HepG2 (cell line): ENCODE results near the gene RAP1A. TPM values are rescaled to one million over a fixed set of nuclear protein-coding genes. Genes with fewer than 3 reads are reported as not detected.

Source experiments
- ATAC-seq: fragments of 200-7000 bp; cut with Tn5 transposase; 3 replicates; pipeline ENCODE4 v1.9.1; 2020; ENCODE audit warnings: mild to moderate bottlenecking, moderate library complexity
- BruUV-seq: library from RNA; stranded (reverse); fragments of 400-500 nt; replicated peaks from 2 replicates; lab custom pipeline; 2021; lab: Mats Ljungman, UMichigan
- CTCF ChIA-PET: fragments of 300-600 bp; formaldehyde crosslinking; extraction: SDS; loops from one replicate; lab custom pipeline; 2021; ENCODE audit warnings: low total read pairs, inconsistent platforms, low intra/inter-chr PET ratio; lab: Yijun Ruan, JAX
- POLR2A ChIA-PET: fragments of 350-600 bp; sonication (Branson Sonifier 250); formaldehyde crosslinking; loops from one replicate; lab custom pipeline; 2020; ENCODE audit warnings: antibody characterized with exemption, inconsistent platforms; lab: Yijun Ruan, JAX
- DNase-seq: peaks from one replicate; pipeline ENCODE4 v3.0.0-alpha.2; 2015; ENCODE audit warnings: low spot score
- FAIRE-seq: peaks from 3 replicates; lab custom pipeline; 2011; peaks lifted over from hg19 to GRCh38; lab: Jason Lieb, UNC
- H2AFZ ChIP-seq: one replicate; pipeline ENCODE4 v1.6.1; 2011; ENCODE audit warnings: low read length, inconsistent platforms
- H3K27ac ChIP-seq: fragments of 300-600 bp; 3 replicates; pipeline ENCODE4 v1.8.0; 2011; ENCODE audit warnings: mixed run types, mild to moderate bottlenecking, mixed read lengths, low read length, inconsistent platforms; ENCODE audit not compliant: insufficient read depth; ENCODE audit errors: extremely low read length
- H3K27me3 ChIP-seq, 2 experiments: fragments of 200-600 bp in 1 of 2; 2 replicates in 1 of 2; 3 replicates in 1 of 2; pipeline versions ENCODE4 v1.6.0 to v1.8.0; 2011; ENCODE audit warnings: low read length in 2 of 2, mild to moderate bottlenecking in 2 of 2, moderate library complexity in 2 of 2, inconsistent platforms in 1 of 2; ENCODE audit not compliant: insufficient read depth in 2 of 2, control insufficient read depth in 1 of 2
- H3K36me3 ChIP-seq, 2 experiments: fragments of 200-600 bp in 1 of 2; replicated peaks in 1 of 2; 2 replicates in 1 of 2; 3 replicates in 1 of 2; pipeline versions ENCODE4 v1.5.1 to v1.8.0; 2011; ENCODE audit warnings: low read length in 2 of 2, inconsistent platforms in 1 of 2; ENCODE audit not compliant: insufficient read depth in 2 of 2, control insufficient read depth in 1 of 2
- H3K4me1 ChIP-seq: 2 replicates; pipeline ENCODE4 v1.5.1; 2012; ENCODE audit warnings: low read length, inconsistent platforms; ENCODE audit not compliant: insufficient read depth
- H3K4me2 ChIP-seq: 2 replicates; pipeline ENCODE4 v1.6.0; 2011; ENCODE audit warnings: low read depth, low read length, inconsistent platforms
- H3K4me3 ChIP-seq, 3 experiments: fragments of 200-600 bp in 1 of 3; sonication (generic), shearing (Covaris generic) in 1 of 3; replicated peaks in 1 of 3; 2 replicates each; pipeline ENCODE4 v1.5.1; 2011 to 2016; ENCODE audit warnings: low read length in 3 of 3, inconsistent platforms in 2 of 3, low read depth in 2 of 3, mild to moderate bottlenecking in 2 of 3, control low read depth in 1 of 3, mixed read lengths in 1 of 3; ENCODE audit not compliant: insufficient read depth in 1 of 3
- H3K79me2 ChIP-seq: one replicate; pipeline ENCODE4 v1.6.1; 2011; ENCODE audit warnings: low read length, inconsistent platforms; ENCODE audit not compliant: insufficient read depth
- H3K9ac ChIP-seq: 2 replicates; pipeline ENCODE4 v1.6.0; 2011; ENCODE audit warnings: mild to moderate bottlenecking, low read depth, low read length, inconsistent platforms; ENCODE audit not compliant: insufficient read depth
- H3K9me3 ChIP-seq: 2 replicates; pipeline ENCODE4 v1.5.1; 2012; ENCODE audit warnings: mild to moderate bottlenecking, low read length
- H4K20me1 ChIP-seq: 2 replicates; pipeline ENCODE4 v1.6.0; 2011; ENCODE audit warnings: inconsistent platforms, mild to moderate bottlenecking, low read length, moderate library complexity; ENCODE audit not compliant: insufficient read depth
- CBX1 ChIP-seq: IDR thresholded peaks from one replicate; pipeline ENCODE4 v1.6.1; 2016; ENCODE audit warnings: antibody characterized with exemption, low read depth
- CC2D1A ChIP-seq: sonication (generic); formaldehyde crosslinking; IDR thresholded peaks from 2 replicates; pipeline ENCODE4 v1.8.1; 2023; ENCODE audit warnings: mild to moderate bottlenecking, missing genetic modification reagents
- CREM ChIP-seq, 2 experiments: sonication (generic) in 1 of 2; formaldehyde crosslinking in 1 of 2; IDR thresholded peaks; 2 replicates each; pipeline versions ENCODE4 v1.4.0 to v1.6.1; 2016 to 2020; ENCODE audit warnings: antibody characterized with exemption in 1 of 2, mild to moderate bottlenecking in 1 of 2, missing genetic modification reagents in 1 of 2
- GATAD2A ChIP-seq: IDR thresholded peaks from 2 replicates; pipeline ENCODE4 v1.6.1; 2016
- KDM3A ChIP-seq: IDR thresholded peaks from 2 replicates; pipeline ENCODE4 v1.6.1; 2018; ENCODE audit warnings: low read depth, missing compliant biosample characterization
- NFE2L2 ChIP-seq: fragments of 150-350 bp; IDR thresholded peaks from 2 replicates; pipeline ENCODE4 v1.6.1; 2014; ENCODE audit warnings: low read length
- NR2F1 ChIP-seq, 2 experiments: fragments of 450-650 bp in 1 of 2; formaldehyde crosslinking in 1 of 2; IDR thresholded peaks; 2 replicates each; pipeline versions ENCODE4 v1.5.0 to v1.6.1; 2016 to 2020; ENCODE audit warnings: mild to moderate bottlenecking in 1 of 2, missing compliant biosample characterization in 1 of 2, missing genetic modification reagents in 1 of 2, moderate library complexity in 1 of 2
- RCOR2 ChIP-seq: IDR thresholded peaks from 2 replicates; pipeline ENCODE4 v1.6.1; 2016; ENCODE audit warnings: missing biosample characterization, missing genetic modification reagents
- SNAPC4 ChIP-seq: sonication (generic); formaldehyde crosslinking; IDR thresholded peaks from 2 replicates; pipeline ENCODE4 v1.4.0; 2020; ENCODE audit warnings: mild to moderate bottlenecking, missing genetic modification reagents
- SP4 ChIP-seq: sonication (generic); formaldehyde crosslinking; IDR thresholded peaks from 2 replicates; pipeline ENCODE4 v1.8.1; 2023; ENCODE audit warnings: mild to moderate bottlenecking, missing genetic modification reagents
- ZBTB25 ChIP-seq: IDR thresholded peaks from 2 replicates; pipeline ENCODE4 v1.6.1; 2018; ENCODE audit warnings: missing genetic modification reagents
- ZNF101 ChIP-seq: sonication (generic); formaldehyde crosslinking; IDR thresholded peaks from 2 replicates; pipeline ENCODE4 v1.4.0; 2020; ENCODE audit warnings: mild to moderate bottlenecking, low read depth, missing genetic modification reagents, borderline replicate concordance
- ZNF121 ChIP-seq: sonication (generic); formaldehyde crosslinking; IDR thresholded peaks from 2 replicates; pipeline ENCODE4 v1.5.0; 2020; ENCODE audit warnings: mild to moderate bottlenecking, missing genetic modification reagents
- ZNF160 ChIP-seq: sonication (generic); formaldehyde crosslinking; IDR thresholded peaks from 2 replicates; pipeline ENCODE4 v1.8.0; 2022; ENCODE audit warnings: mild to moderate bottlenecking, inconsistent platforms, missing genetic modification reagents
- ZNF549 ChIP-seq: sonication (generic); formaldehyde crosslinking; IDR thresholded peaks from 2 replicates; pipeline ENCODE4 v1.5.0; 2020; ENCODE audit warnings: missing genetic modification reagents
- ZNF552 ChIP-seq: sonication (generic); formaldehyde crosslinking; IDR thresholded peaks from 2 replicates; pipeline ENCODE4 v1.9.0; 2022; ENCODE audit warnings: missing genetic modification reagents, mild to moderate bottlenecking, borderline replicate concordance
- ZNF660 ChIP-seq: sonication (generic); formaldehyde crosslinking; IDR thresholded peaks from 2 replicates; pipeline ENCODE4 v1.5.1; 2020; ENCODE audit warnings: mild to moderate bottlenecking, low read depth, missing genetic modification reagents, borderline replicate concordance
- ZNF703 ChIP-seq: sonication (generic); formaldehyde crosslinking; IDR thresholded peaks from 2 replicates; pipeline ENCODE4 v1.5.1; 2020; ENCODE audit warnings: missing genetic modification reagents, mild to moderate bottlenecking, moderate library complexity, borderline replicate concordance
- ZNF782 ChIP-seq: sonication (generic); formaldehyde crosslinking; IDR thresholded peaks from 2 replicates; pipeline ENCODE4 v1.4.0; 2020; ENCODE audit warnings: missing genetic modification reagents, mild to moderate bottlenecking, borderline replicate concordance
- WGBS: methylation state at CpG from one replicate; pipeline ENCODE4 v1.1.6; 2017; ENCODE audit warnings: low lambda C conversion rate; 5-methylcytosine and 5-hydroxymethylcytosine counted together
- in situ Hi-C: cut with HindIII; loops from 2 replicates; pipeline ENCODE4 v1.10.0; 2017; ENCODE audit warnings: low pct_unique_long_range_greater_than_20kb; ENCODE audit not compliant: extremely low pct_ligation_motif_present
- intact Hi-C: fragments of 100-400 bp; cut with micrococcal nuclease; formaldehyde crosslinking; loops from one replicate; pipeline ENCODE4 v1.10.0; 2022; ENCODE audit not compliant: unreplicated experiment
- polyA plus RNA-seq, 8 experiments: library from polyadenylated mRNA; depleted of rRNA in 3 of 8; stranded (reverse) in 7 of 8; unstranded in 1 of 8; fragments of >200 nt; fragmentation: Illumina TruSeq in 4 of 8; extraction: Trizol in 4 of 8; gene quantifications; 2 replicates each; pipeline versions ENCODE4 v1.2.1 to v1.2.3, GENCODE V29; 2011 to 2016; ENCODE audit warnings: low read depth in 4 of 8, missing spikeins in 1 of 8, mixed read lengths in 1 of 8; ENCODE audit not compliant: insufficient read depth in 1 of 8
- total RNA-seq, 5 experiments: library from RNA; depleted of rRNA; stranded (reverse); fragments of >200 nt; fragmentation: Illumina TruSeq; extraction: Trizol; gene quantifications; 2 replicates each; pipeline ENCODE4 v1.2.3, GENCODE V29; 2016; ENCODE audit warnings: low read depth in 1 of 5

The RAP1A gene
- total and polyA plus RNA-seq, 2 of the 13 experiments (the other 11 are each of a cell fraction or from before 2014, with no cell fraction given), result 19.0 to 20.7 TPM

GRCh38 chr1:111716333-111716732, 96.7 kb downstream of the RAP1A start:
- no peak overlapping the region for H2AFZ ChIP-seq
- ATAC-seq (no peak), DNase-seq (no peak), FAIRE-seq (no peak)
- POLR2A ChIA-PET, result no interaction called here
- in situ Hi-C loops (no loop called here), intact Hi-C loops (no loop called here)
- no peaks in the 10 kb centered on the region for H3K27me3 ChIP-seq
- H3K4me2 ChIP-seq, result no peak overlapping the region
- H3K36me3 ChIP-seq, result no peaks in the 10 kb centered on the region; a peak in 1 of 5 replicates
- no peaks in the 10 kb centered on the region for H3K9me3 ChIP-seq
- H3K79me2 ChIP-seq, result no peaks in the 10 kb centered on the region
- BruUV-seq, result no TSS peak
- H3K4me3 ChIP-seq, result no peak overlapping the region
- 85% methylated on average over 3 of the region's 3 CpGs for WGBS
- peaks cover 13% of the 10 kb centered on the region for H3K4me1 ChIP-seq
- TF ChIP-seq SNAPC4, result no peak
- TF ChIP-seq SP4 (CRISPR knock-in tag), result no peak
- no peak for TF ChIP-seq ZNF660 (CRISPR knock-in tag)
- TF ChIP-seq ZBTB25 (CRISPR knock-in tag), result no peak
- TF ChIP-seq ZNF782 (CRISPR knock-in tag), result no peak
- no peak for TF ChIP-seq ZNF549
- TF ChIP-seq ZNF121 (CRISPR knock-in tag), result no peak
- no peak for TF ChIP-seq NFE2L2
- no peak for TF ChIP-seq CBX1
- TF ChIP-seq GATAD2A (CRISPR knock-in tag), result no peak
- no peak for TF ChIP-seq ZNF703 (CRISPR knock-in tag)
- no peak for TF ChIP-seq ZNF160
- TF ChIP-seq RCOR2 (CRISPR knock-in tag), result no peak
- no peak for TF ChIP-seq KDM3A (CRISPR knock-in tag)
- TF ChIP-seq ZNF101 (CRISPR knock-in tag), result no peak
- TF ChIP-seq CC2D1A (CRISPR knock-in tag), result no peak
- no peak for TF ChIP-seq CREM (IDR thresholded peaks at IDR 0.05)
- no peak for TF ChIP-seq CREM (CRISPR knock-in tag; IDR thresholded peaks at IDR 0.05)
- no peak for TF ChIP-seq NR2F1 (CRISPR knock-in tag; IDR thresholded peaks at IDR 0.05)
- TF ChIP-seq ZNF552, result no peak
- TF ChIP-seq, all 625 proteins: peak for 0
- no peaks in the 10 kb centered on the region for H4K20me1 ChIP-seq
- no peak overlapping the region for H3K27ac ChIP-seq
- H3K9ac ChIP-seq, result no peak overlapping the region
- CTCF ChIA-PET, result interaction anchor here (3.5 to 3.9 kb wide), 2 partner anchors 31 to 39 kb away, joined by 19 to 65 read pairs; partner anchors contain the start of gene DDX20
